Measurements from ENCODE around the gene TXNDC16. TPM values are rescaled to one million over a fixed set of nuclear protein-coding genes. Genes with fewer than 3 reads are reported as not detected.

TXNDC16 gene
- total RNA-seq, 2 donors from 2014 or later, result 11.5 to 17.5 TPM

- no peaks in the 10 kb centered on the region for H3K36me3 ChIP-seq (ENCODE audit: control insufficient read depth, insufficient read depth, low read length)
- H3K4me1 ChIP-seq (ENCODE audit: control insufficient read depth, insufficient read depth, low read length), result no peaks in the 10 kb centered on the region
- no peak overlapping the region for H3K9ac ChIP-seq (ENCODE audit: extremely low read depth, low read length, poor library complexity, severe bottlenecking)
- Mint-ChIP-seq H3K27me3 (ENCODE audit: insufficient read depth) (no peaks in the 10 kb centered on the region), H3K27ac (no peak overlapping the region), H3K4me3 (no peak overlapping the region), H3K4me1 (no peaks in the 10 kb centered on the region), H3K36me3 (ENCODE audit: low read depth) (peaks cover 19% of the 10 kb centered on the region), H3K9me3 (peaks cover 8% of the 10 kb centered on the region)
- no peak overlapping the region for H3K4me3 ChIP-seq (ENCODE audit: low read length)
- no peak for DNase-seq
- 93 to 100% methylated on average over 1 of the region's 1 CpG for WGBS, 2 experiments (ENCODE audit: insufficient coverage in 1 of 2, insufficient read length in 1 of 2)
- no peaks in the 10 kb centered on the region for H3K27me3 ChIP-seq (ENCODE audit: control insufficient read depth, insufficient read depth, low read length, poor library complexity, severe bottlenecking)
- H3K9me3 ChIP-seq (ENCODE audit: control insufficient read depth, low read length), result peaks cover 6% of the 10 kb centered on the region
- no peak overlapping the region for H3K27ac ChIP-seq (ENCODE audit: low read depth, low read length)
- TF ChIP-seq, protein P1, sequence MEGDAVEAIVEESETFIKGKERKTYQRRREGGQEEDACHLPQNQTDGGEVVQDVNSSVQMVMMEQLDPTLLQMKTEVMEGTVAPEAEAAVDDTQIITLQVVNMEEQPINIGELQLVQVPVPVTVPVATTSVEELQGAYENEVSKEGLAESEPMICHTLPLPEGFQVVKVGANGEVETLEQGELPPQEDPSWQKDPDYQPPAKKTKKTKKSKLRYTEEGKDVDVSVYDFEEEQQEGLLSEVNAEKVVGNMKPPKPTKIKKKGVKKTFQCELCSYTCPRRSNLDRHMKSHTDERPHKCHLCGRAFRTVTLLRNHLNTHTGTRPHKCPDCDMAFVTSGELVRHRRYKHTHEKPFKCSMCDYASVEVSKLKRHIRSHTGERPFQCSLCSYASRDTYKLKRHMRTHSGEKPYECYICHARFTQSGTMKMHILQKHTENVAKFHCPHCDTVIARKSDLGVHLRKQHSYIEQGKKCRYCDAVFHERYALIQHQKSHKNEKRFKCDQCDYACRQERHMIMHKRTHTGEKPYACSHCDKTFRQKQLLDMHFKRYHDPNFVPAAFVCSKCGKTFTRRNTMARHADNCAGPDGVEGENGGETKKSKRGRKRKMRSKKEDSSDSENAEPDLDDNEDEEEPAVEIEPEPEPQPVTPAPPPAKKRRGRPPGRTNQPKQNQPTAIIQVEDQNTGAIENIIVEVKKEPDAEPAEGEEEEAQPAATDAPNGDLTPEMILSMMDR (conservative IDR thresholded peaks at IDR 0.05), result no peak
Observed at GRCh38 chr14:52461721-52462120, 90.6 kb downstream of the TXNDC16 start.

DNA sequence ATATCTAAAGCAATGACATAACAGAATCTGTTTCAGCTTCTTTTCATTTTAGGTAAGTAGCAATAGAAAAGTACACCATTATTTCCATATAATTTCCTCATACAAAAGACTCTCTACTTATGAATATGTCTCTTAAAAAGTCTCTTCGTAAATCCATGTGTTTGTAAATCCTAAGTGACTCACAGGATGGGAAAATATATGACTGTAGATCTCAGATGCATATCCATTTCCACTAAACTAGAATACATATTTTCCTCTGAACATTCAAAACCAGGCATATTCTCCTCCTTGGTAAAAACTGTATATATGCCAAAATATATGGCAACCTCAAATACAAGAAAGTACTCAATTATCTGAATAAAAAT lies 93.6 kb downstream of the TXNDC16 start:
- peaks cover 8% of the 10 kb centered on the region for H3K9me3 Mint-ChIP-seq
- H3K27me3 Mint-ChIP-seq (ENCODE audit: insufficient read depth), result no peaks in the 10 kb centered on the region
- WGBS, 2 experiments (ENCODE audit: insufficient coverage in 1 of 2, insufficient read length in 1 of 2), result 100% methylated on average over 1 of the region's 1 CpG
- no peak for DNase-seq
- Histone ChIP-seq H3K4me1 (ENCODE audit: control insufficient read depth, insufficient read depth, low read length) (no peaks in the 10 kb centered on the region), H3K9ac (ENCODE audit: extremely low read depth, low read length, poor library complexity, severe bottlenecking) (no peak overlapping the region), H3K4me3 (ENCODE audit: low read length) (no peak overlapping the region), H3K36me3 (ENCODE audit: control insufficient read depth, insufficient read depth, low read length) (no peaks in the 10 kb centered on the region), H3K27ac (ENCODE audit: low read depth, low read length) (no peak overlapping the region), H3K9me3 (ENCODE audit: control insufficient read depth, low read length) (peaks cover 6% of the 10 kb centered on the region), H3K27me3 (ENCODE audit: control insufficient read depth, insufficient read depth, low read length, poor library complexity, severe bottlenecking) (no peaks in the 10 kb centered on the region)
- peaks cover 19% of the 10 kb centered on the region for H3K36me3 Mint-ChIP-seq (ENCODE audit: low read depth)
- H3K4me1 Mint-ChIP-seq, result no peaks in the 10 kb centered on the region
- TF ChIP-seq, protein P1 (conservative IDR thresholded peaks at IDR 0.05), result no peak
- no peak overlapping the region for H3K27ac Mint-ChIP-seq
- H3K4me3 Mint-ChIP-seq, result no peak overlapping the region

GRCh38 chr14:52457411-52457810 lies 94.9 kb downstream of the TXNDC16 start:
- Mint-ChIP-seq H3K36me3 (ENCODE audit: low read depth) (peaks cover 12% of the 10 kb centered on the region), H3K4me3 (no peak overlapping the region), H3K27ac (no peak overlapping the region), H3K27me3 (ENCODE audit: insufficient read depth) (no peaks in the 10 kb centered on the region), H3K9me3 (peaks cover 7% of the 10 kb centered on the region), H3K4me1 (no peaks in the 10 kb centered on the region)
- no peak overlapping the region for H3K9ac ChIP-seq (ENCODE audit: extremely low read depth, low read length, poor library complexity, severe bottlenecking)
- H3K36me3 ChIP-seq (ENCODE audit: control insufficient read depth, insufficient read depth, low read length), result no peaks in the 10 kb centered on the region
- no peak for DNase-seq
- no peak overlapping the region for H3K27ac ChIP-seq (ENCODE audit: low read depth, low read length)
- H3K4me1 ChIP-seq (ENCODE audit: control insufficient read depth, insufficient read depth, low read length), result no peaks in the 10 kb centered on the region
- H3K9me3 ChIP-seq (ENCODE audit: control insufficient read depth, low read length), result peaks cover 6% of the 10 kb centered on the region
- no peaks in the 10 kb centered on the region for H3K27me3 ChIP-seq (ENCODE audit: control insufficient read depth, insufficient read depth, low read length, poor library complexity, severe bottlenecking)
- TF ChIP-seq, protein P1 (conservative IDR thresholded peaks at IDR 0.05), result no peak
- no peak overlapping the region for H3K4me3 ChIP-seq (ENCODE audit: low read length)
